MG63 (cell line): Measurements from ENCODE around the gene LURAP1L. TPM values are rescaled to one million over a fixed set of nuclear protein-coding genes. Genes with fewer than 3 reads are reported as not detected.

Source experiments
- DNase-seq: peaks from one replicate; pipeline ENCODE4 v3.0.0-alpha.2; 2020
- H3K27me3 ChIP-seq: fragments of 250-450 bp; sonication (Bioruptor Pico); 2 replicates; pipeline ENCODE4 v1.5.1; 2020; ENCODE audit warnings: mild to moderate bottlenecking, moderate library complexity
- H3K36me3 ChIP-seq: fragments of 250-450 bp; sonication (Bioruptor Pico); 2 replicates; pipeline ENCODE4 v1.5.1; 2020; ENCODE audit warnings: mild to moderate bottlenecking, moderate library complexity
- H3K4me3 ChIP-seq: fragments of 250-450 bp; sonication (Bioruptor Pico); 2 replicates; pipeline ENCODE4 v1.5.1; 2020; ENCODE audit warnings: mild to moderate bottlenecking, moderate library complexity
- H3K9me3 ChIP-seq: fragments of 250-450 bp; sonication (Bioruptor Pico); 2 replicates; pipeline ENCODE4 v1.5.1; 2020; ENCODE audit warnings: mild to moderate bottlenecking, moderate library complexity
- total RNA-seq: library from RNA; depleted of rRNA; stranded (reverse); fragments of >200 nt; shearing (Covaris generic); gene quantifications from 2 replicates; pipeline ENCODE4 v1.2.3, GENCODE V29; 2014; ENCODE audit warnings: low replicate concordance

The LURAP1L gene
- total RNA-seq, 1 experiment from 2014 or later = 67.0 TPM

DNA sequence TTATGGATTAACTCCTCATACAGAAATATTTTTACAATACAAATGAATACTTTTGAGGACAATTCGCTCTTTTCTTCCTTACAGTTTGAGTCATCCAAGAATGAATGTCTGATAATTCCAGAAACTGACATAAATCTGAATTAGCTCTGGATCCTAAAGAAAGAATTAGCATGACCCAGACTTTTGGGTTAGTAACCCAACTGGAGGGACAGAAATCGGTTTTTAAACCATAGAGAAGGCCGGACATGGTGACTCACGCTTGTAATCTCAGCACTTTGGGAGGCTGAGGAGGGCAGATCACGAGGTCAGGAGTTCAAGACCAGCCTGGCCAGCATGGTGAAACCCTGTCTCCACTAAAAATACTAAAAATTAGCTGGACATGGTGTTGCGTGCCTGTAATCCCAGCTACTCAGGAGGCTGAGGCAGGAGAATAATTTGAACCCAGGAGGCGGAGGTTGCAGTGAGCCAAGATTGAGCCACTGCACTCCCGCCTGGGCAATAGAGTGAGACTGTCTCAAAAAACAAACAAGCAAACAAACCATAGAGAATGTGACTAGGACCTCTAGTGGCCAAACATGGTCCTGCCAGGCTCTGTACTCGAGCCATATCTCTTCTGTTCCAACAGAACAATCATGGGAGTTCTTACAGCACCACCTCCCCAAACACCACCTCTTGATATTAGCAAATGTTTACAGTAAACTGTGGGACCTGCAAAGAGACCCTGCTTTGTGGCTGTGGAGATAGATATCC, 44.8 kb downstream of the LURAP1L start:
- Histone ChIP-seq H3K36me3 (peaks cover 5% of the 10 kb centered on the region), H3K27me3 (no peaks in the 10 kb centered on the region), H3K9me3 (peaks cover 10% of the 10 kb centered on the region), H3K4me3 (no peak overlapping the region)
- peak; percentile 56 for DNase-seq

GRCh38 chr9:12822111-12822510, 47.3 kb downstream of the LURAP1L start:
- H3K27me3 ChIP-seq = no peaks in the 10 kb centered on the region
- H3K4me3 ChIP-seq = no peak overlapping the region
- H3K36me3 ChIP-seq = peaks cover 3% of the 10 kb centered on the region; the same call in 1 of the 2 replicates
- H3K9me3 ChIP-seq = peaks cover 6% of the 10 kb centered on the region
- DNase-seq = peak; percentile 49

- H3K27me3 ChIP-seq = no peaks in the 10 kb centered on the region
These were observed 52.2 kb downstream of the LURAP1L start for GRCh38 chr9:12826924-12827565.

GRCh38 chr9:12833701-12834100, 58.9 kb downstream of the LURAP1L start:
- Histone ChIP-seq H3K4me3 (no peak overlapping the region), H3K9me3 (peaks cover 19% of the 10 kb centered on the region), H3K36me3 (no peaks in the 10 kb centered on the region), H3K27me3 (no peaks in the 10 kb centered on the region)
- DNase-seq = no peak

More at GRCh38 chr9:12826924-12827565, 52.2 kb downstream of the LURAP1L start:
- H3K4me3 ChIP-seq = no peak overlapping the region
- H3K36me3 ChIP-seq = no peaks in the 10 kb centered on the region
- H3K9me3 ChIP-seq = no peaks in the 10 kb centered on the region
- no peak for DNase-seq

GRCh38 chr9:12838546-12838945, 63.7 kb downstream of the LURAP1L start:
- no peaks in the 10 kb centered on the region for H3K36me3 ChIP-seq
- H3K27me3 ChIP-seq = no peaks in the 10 kb centered on the region
- no peak overlapping the region for H3K4me3 ChIP-seq
- DNase-seq = no peak
- H3K9me3 ChIP-seq = peaks cover 19% of the 10 kb centered on the region

DNA sequence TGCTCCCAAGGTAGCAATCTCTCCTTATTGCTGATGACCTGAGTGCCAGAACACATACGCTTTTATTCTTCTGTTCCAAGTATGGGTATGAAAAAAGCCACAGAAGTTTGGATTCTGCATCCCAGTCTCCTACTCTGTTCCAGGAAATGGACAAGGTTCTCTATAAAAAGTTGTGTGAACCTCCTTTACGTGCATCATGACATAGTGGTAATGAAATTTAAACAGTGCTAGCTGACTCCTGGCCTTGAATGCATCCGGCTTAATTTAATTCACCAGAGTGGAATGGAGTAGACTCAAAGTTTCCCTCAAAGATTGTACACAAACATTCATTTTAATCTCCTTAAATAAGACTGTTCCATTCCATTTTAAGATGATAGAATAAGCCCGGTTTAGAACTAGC, 68.9 kb downstream of the LURAP1L start:
- peak; percentile 43 for DNase-seq
- peaks cover 6% of the 10 kb centered on the region; the same call in 1 of the 2 replicates for H3K9me3 ChIP-seq
- no peak overlapping the region for H3K4me3 ChIP-seq
- no peaks in the 10 kb centered on the region for H3K27me3 ChIP-seq
- no peaks in the 10 kb centered on the region for H3K36me3 ChIP-seq

DNA sequence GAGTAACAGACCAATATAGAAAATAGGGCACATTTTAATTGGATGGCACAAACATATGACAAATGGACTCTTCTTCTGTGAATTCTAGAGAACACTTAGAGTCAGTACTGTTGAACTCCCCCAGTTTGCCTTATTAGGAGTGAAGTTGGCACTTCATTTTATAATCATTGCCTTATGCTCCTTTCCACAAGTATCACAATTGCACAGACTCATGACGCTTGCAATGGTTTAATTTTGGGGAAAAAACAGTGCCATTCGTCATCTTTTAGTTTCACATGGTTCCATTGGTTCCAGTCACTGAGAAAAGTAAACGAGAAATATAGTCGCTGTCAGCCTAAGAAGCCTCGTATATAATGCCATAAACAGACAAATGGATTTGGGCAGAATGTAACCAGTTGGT, 71.2 kb downstream of the LURAP1L start:
- Histone ChIP-seq H3K9me3 (peaks cover 6% of the 10 kb centered on the region; the same call in 1 of the 2 replicates), H3K36me3 (no peaks in the 10 kb centered on the region), H3K27me3 (no peaks in the 10 kb centered on the region), H3K4me3 (no peak overlapping the region)
- DNase-seq = no peak

DNA sequence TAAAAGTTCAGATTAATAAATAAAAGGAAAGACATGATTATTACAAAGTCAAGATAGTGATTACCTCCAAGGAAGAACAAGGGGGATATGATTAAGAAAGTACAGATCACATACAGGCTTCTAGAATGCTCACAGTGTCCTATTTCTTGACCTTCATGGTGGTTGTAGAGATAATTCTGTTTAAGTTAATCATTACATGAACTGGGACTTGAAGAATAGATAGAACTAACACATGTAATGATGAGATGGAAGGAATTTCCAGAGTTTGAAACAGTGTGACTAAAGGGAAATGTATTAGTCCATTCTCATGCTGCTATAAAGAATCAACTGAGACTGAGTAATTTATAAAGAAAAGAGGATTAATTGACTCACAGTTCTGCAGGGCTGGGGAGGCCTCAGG, 72.7 kb downstream of the LURAP1L start:
- H3K4me3 ChIP-seq = no peak overlapping the region
- H3K36me3 ChIP-seq = no peaks in the 10 kb centered on the region
- H3K9me3 ChIP-seq = peaks cover 6% of the 10 kb centered on the region; the same call in 1 of the 2 replicates
- H3K27me3 ChIP-seq = no peaks in the 10 kb centered on the region
- no peak for DNase-seq

DNA sequence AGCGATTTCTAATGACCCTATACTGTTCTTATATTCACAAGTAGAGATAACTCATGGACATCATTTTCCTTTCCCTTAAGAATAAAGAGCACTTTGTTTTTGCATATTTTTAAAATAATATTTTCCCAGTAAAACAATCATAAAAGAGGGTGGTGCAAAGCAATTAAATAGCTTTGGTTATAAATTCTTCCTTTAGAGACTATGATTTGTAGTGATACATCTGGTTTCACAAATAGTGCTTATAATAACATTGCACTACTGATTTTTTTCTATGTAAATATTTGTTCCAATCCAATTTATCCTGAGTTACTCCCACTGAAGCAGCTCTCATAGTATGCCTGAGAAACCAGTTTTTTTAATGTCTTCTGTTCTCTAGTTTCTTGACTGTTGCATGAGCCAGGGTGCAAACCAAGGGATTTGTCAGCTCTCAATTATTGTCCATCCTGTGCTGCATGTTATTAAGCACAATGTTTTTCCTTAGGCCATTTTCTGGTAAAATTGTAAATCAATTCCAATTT, 74.7 kb downstream of the LURAP1L start:
- no peak overlapping the region for H3K4me3 ChIP-seq
- no peak for DNase-seq
- H3K36me3 ChIP-seq = no peaks in the 10 kb centered on the region
- peaks cover 6% of the 10 kb centered on the region; the same call in 1 of the 2 replicates for H3K9me3 ChIP-seq
- H3K27me3 ChIP-seq = no peaks in the 10 kb centered on the region

DNA sequence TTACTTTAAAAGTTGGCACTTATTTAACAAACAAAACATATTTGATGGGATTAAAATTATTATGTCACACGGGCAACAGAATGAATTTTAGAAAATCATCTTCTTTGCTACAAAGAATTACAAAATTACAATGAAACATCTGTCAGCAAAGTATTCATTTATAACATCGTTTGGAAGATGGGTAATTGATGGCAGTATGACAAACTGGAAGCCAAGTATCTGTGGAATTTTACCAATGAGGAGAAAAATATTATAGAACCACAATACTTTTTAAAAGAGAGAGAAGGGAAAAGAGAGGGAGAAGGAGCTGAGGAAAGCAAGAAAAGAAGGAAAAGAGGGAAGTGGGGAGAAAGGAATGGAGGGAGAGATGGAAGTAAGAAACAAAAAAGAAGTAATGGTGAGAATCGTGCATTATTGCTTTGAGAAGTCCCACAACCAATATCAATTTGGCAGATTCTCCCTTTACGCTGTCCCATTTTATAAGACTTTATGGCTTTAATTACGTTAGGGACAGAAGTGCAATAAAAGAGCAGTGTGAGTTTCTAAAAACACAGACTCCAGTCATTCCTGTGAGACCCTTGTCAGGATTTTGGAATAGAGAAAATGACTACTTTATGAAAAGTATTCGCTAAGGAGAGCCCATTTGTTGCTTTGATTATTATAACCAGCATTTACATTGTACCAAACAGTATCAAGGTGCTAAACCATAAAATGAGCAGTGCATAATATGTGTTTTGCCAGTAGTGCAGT, 76.7 kb downstream of the LURAP1L start:
- peaks cover 6% of the 10 kb centered on the region; the same call in 1 of the 2 replicates for H3K9me3 ChIP-seq
- DNase-seq = no peak
- H3K27me3 ChIP-seq = no peaks in the 10 kb centered on the region
- H3K36me3 ChIP-seq = no peaks in the 10 kb centered on the region
- H3K4me3 ChIP-seq = no peak overlapping the region

DNA sequence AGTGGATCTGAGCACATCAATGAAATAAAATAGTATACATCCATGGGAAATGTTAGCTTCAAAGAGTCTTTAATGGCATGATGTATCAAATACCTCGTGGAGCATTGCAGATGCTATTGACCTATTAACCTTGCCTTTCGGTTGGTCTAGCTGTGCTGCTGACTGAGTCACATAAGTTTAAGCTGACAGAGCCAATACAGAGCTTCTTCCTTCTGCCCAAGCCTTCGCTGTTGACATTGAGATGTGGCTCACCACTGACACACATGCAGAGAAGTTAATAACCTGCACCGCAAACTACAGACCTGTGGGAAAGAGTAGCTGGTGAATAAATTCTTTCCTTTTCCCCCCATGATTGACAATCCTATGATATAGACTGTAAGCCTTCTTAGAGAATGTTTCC, 78.2 kb downstream of the LURAP1L start:
- Histone ChIP-seq H3K9me3 (0 out of 2 replicates have a peak, but pooled peaks cover under 1% of the 10 kb centered on the region), H3K36me3 (no peaks in the 10 kb centered on the region), H3K27me3 (no peaks in the 10 kb centered on the region), H3K4me3 (no peak overlapping the region)
- no peak for DNase-seq

DNA sequence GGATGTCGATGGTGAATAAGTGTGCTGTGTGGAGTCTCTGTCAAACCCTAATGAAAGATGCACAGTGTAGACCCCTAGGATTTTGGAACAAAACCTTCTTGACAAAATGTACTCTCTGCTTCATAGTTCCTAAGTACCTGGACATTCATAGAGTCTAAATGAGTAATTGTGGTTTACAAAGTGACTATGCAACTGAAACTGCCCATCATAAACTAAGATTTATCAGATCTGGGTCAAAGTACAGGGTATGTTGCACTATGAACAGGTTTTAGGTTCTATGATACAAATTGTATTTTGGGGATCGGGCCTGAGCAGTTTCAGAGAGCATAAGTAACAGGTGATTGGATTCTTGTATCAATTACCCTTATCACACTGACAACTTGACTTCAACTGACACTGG, 79.4 kb downstream of the LURAP1L start:
- Histone ChIP-seq H3K36me3 (no peaks in the 10 kb centered on the region), H3K4me3 (no peak overlapping the region), H3K9me3 (no peaks in the 10 kb centered on the region), H3K27me3 (no peaks in the 10 kb centered on the region)
- DNase-seq = no peak

DNA sequence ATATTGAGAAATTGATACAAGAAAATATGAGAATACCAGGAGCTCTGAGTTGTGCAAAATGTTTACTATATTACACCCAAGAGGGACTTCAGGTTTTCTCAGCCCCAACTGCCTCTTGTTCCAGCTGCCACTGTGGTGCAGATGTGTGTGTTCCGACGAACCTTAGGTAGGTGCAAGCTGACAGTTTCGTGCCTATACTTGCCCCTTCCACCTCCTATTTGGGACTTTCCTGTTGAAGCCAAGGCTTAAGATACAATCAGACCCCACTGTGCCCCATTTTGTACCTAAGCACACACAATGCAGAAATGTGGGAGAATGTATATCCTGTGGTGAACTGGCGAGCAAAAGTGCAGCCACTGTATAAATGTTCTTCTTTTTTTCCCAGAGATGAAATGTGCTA, 80.2 kb downstream of the LURAP1L start:
- Histone ChIP-seq H3K4me3 (no peak overlapping the region), H3K36me3 (no peaks in the 10 kb centered on the region), H3K27me3 (no peaks in the 10 kb centered on the region), H3K9me3 (no peaks in the 10 kb centered on the region)
- DNase-seq = no peak

GRCh38 chr9:12856603-12857002, 81.8 kb downstream of the LURAP1L start:
- Histone ChIP-seq H3K27me3 (no peaks in the 10 kb centered on the region), H3K9me3 (no peaks in the 10 kb centered on the region), H3K36me3 (no peaks in the 10 kb centered on the region), H3K4me3 (no peak overlapping the region)
- DNase-seq = no peak

- no peaks in the 10 kb centered on the region for H3K27me3 ChIP-seq
- peak overlapping the region; percentile 23 for H3K4me3 ChIP-seq
- H3K9me3 ChIP-seq = peaks cover under 1% of the 10 kb centered on the region
- DNase-seq = peak; percentile 85
- no peaks in the 10 kb centered on the region for H3K36me3 ChIP-seq
These were observed 85.0 kb downstream of the LURAP1L start for GRCh38 chr9:12859704-12860251.

GRCh38 chr9:12860998-12861397, 86.2 kb downstream of the LURAP1L start:
- no peaks in the 10 kb centered on the region for H3K36me3 ChIP-seq
- no peak for DNase-seq
- no peaks in the 10 kb centered on the region for H3K27me3 ChIP-seq
- H3K4me3 ChIP-seq = no peak overlapping the region
- peaks cover 2% of the 10 kb centered on the region for H3K9me3 ChIP-seq
